GM19328 (cell line): ENCODE measurements around the gene TYRP1.

Source experiments
- ATAC-seq: cut with Tn5 transposase; IDR thresholded peaks from one replicate; pipeline ENCODE4 v1.9.1; 2021; ENCODE audit warnings: mild to moderate bottlenecking, moderate library complexity; ENCODE audit not compliant: unreplicated experiment

TYRP1 gene

GRCh38 chr9:12696931-12697622 lies 3.9 kb downstream of the TYRP1 start:
- ATAC-seq: no peak

GRCh38 chr9:12697719-12698118 lies 4.5 kb downstream of the TYRP1 start:
- no peak for ATAC-seq

DNA sequence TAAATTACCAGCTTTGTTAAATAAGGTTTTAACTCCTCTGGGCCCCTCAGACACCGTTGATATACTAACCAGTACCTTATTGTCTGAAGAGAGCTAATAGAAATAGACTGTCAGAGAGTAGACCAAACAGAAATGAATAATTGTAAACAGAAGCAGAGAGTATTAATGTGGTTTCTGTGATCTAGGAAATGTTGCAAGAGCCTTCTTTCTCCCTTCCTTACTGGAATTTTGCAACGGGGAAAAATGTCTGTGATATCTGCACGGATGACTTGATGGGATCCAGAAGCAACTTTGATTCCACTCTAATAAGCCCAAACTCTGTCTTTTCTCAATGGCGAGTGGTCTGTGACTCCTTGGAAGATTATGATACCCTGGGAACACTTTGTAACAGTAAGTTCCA lies 5.1 kb downstream of the TYRP1 start:
- no peak for ATAC-seq

- ATAC-seq: no peak
Observed at GRCh38 chr9:12698986-12699385, 5.8 kb downstream of the TYRP1 start.

DNA sequence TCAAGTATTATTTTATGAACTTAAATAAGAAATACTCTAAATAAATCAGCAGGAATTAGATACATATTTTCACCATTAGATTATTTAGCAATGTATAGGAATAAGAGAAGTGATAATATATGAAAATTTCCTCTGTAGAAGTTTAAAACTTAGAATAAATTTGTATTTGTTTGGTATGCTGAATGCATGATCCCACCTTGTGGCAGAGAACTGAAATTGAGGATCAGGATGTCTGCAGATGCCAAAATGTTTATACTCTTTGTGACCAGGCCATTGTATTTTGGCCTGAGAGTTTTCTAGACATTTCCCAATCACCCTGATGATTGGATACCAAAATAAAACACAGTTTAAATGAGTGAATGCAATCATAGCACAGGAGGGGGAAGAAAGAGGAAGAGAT lies 6.3 kb downstream of the TYRP1 start:
- ATAC-seq: no peak

DNA sequence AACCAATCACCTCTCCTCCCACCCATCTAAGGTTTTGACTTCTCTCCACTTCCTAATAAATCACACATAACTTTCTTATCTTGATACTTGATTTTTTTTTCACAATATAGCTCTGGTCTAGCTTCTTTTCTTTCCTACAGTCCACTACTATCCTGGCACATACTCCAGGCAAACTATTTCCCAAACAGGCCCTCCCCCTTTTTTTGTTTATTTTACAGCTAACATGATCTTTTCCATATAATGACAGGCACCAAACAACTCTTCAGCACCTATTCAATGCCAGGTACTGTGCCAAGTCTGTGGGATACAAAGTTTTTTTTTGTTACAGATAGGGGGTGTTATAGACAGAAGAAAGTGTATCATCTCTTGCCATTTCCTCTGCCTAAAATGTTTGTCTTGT lies 7.9 kb downstream of the TYRP1 start:
- ATAC-seq: no peak

DNA sequence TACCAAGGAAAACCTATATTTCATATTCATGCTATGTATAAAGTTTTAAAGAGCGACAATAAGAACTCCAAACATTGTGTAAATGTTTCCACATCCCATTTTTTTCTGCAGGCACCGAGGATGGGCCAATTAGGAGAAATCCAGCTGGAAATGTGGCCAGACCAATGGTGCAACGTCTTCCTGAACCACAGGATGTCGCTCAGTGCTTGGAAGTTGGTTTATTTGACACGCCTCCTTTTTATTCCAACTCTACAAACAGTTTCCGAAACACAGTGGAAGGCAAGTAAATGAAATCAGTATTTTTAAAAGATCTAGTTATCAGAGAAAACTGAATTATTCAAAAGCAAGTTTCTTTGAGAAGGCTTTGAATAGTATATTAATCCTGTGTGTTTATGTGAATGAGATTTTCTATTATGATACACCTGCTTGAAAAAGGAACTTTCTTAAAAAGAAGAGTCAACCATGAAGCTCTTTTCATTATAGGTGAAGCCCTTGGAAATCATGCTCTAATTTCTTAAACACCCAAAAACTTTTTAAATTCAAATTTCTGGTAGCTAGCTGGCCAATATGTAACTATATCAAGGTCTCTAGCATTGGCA lies 9.1 kb downstream of the TYRP1 start:
- ATAC-seq: no peak

DNA sequence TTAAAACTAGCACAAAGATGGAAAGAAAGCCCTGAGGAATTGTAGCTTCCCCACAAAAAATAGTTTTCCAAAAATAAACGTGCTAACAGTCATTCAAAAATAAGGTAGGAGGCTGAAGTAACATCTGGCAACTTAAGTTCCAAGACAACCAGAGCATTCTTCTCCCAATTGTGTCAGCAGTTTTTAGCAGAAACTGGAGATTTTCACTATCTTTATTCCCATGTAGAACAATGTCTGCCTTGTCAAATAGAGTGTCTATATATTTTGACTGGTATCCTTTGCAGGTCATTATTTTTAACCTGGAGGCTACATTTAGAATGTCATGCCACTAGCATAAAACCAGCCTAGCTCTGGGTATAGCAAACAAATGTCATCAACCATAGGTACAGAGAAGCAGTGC lies 10.8 kb downstream of the TYRP1 start:
- ATAC-seq: no peak

DNA sequence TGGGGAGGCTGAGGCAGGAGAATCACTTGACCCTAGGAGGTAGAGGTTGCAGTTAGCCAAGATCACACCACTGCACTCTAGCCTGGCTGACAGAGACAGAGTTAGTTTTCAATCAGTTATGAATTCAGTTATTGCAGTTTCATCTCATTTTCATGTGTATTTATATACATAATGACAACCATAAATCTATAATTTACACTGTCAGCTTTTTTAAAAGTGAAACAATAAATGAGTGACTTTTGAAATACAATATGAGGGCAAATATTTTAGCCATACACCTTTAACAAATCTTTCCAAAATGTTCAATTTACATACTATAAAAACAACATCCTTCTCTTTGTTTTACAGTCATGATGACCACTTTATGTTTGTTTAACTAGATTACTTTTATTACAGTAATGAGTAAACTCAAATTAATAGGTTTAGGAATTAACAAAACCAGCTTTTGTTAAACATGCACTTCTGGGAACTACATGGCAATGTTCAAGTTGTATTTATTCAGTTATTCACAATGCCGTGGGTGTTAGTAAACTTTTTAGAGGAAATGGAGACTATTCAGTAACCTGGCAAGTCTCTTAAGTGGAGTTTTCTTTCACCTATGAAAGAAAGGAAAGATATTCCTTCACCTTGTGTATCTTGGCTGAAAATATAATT lies 12.7 kb downstream of the TYRP1 start:
- ATAC-seq: no peak

DNA sequence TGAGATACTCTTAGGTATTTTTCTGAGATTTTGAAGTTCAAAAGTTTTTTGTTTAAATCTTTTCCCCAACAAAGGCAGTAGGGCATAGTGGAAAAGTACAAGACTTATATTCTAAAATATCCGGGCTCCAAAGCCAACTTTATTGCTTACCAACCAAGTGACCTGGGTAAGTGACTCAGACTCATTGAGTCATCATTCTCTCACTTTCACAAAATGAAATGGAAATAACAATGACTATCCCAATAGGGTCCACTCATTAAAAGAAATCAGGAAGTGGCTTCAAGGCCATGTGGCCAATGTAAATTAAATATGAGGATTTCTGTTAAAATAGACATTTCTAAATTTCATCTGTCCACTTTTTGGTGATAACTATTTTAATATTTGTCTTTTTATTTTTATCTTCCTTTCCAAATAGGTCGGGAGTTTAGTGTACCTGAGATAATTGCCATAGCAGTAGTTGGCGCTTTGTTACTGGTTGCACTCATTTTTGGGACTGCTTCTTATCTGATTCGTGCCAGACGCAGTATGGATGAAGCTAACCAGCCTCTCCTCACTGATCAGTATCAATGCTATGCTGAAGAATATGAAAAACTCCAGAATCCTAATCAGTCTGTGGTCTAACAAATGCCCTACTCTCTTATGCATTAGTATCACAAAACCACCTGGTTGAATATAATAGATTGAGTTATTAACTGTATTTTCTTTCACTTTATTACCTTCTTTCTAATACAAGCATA lies 15.5 kb downstream of the TYRP1 start:
- ATAC-seq: no peak

DNA sequence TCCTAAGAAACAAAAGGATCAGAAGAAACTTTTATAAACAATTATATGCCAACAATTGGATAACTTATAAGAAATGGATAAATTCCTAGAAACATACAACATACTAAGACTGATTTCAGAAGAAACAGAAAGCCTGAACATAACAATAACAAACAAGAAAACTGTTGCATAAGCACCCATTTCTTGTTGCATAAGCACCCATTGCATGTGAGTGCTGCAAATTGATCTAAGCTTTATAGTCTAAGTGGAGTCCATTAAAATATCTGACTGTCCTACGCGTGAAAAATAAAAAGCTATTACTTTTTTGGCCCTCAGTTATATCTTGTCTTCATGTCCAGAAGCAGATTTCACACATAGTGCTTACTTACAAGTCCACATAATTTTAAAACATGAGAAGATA lies 19.3 kb downstream of the TYRP1 start:
- ATAC-seq: no peak

DNA sequence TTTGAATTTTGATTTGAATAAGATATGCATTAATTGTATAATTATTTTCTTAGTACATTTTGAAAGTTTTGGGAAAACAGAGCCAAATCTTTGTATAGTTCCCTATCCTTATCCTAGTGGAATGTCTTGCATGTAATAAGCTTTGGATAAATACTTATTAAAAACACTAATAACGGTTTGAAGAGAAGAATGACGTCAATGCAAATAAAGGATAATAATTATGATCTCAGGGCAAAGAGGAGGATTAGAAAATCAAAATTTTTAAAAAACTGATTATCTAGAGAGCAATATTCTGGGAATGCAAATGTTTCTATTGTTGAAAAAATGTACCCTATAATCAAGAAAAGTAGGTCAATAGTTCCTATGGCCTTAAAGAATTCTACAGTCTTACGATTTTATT lies 22.1 kb downstream of the TYRP1 start:
- ATAC-seq: no peak

- ATAC-seq: no peak
Observed at GRCh38 chr9:12716823-12717600, 23.8 kb downstream of the TYRP1 start.

GRCh38 chr9:12717907-12718306 lies 24.7 kb downstream of the TYRP1 start:
- ATAC-seq: no peak

DNA sequence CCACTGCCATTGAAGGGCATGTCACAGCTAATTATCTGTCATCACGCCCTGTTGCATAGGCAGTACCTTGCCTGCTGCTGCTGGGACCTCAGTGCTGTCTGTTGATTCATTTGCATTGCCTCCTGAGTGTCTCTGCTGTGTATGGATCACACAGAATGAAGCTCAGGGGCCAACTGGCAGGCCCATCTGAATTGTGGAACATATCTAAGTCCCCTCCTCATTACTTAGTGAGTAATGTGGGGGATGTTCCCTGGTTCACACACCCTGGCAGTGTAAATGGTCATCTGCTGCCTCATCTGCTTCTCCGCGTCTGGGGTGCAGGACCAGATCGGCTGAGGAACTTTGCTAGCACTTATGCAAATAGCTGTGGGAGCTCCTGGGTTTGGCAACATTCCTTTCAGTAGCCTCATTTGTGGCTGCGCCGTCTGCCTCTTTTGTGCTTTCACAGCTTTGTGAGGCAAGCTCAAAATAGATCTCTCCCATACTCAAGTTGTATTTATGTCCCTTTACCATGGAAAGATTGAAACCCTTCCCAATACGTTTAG lies 25.4 kb downstream of the TYRP1 start:
- ATAC-seq: no peak

DNA sequence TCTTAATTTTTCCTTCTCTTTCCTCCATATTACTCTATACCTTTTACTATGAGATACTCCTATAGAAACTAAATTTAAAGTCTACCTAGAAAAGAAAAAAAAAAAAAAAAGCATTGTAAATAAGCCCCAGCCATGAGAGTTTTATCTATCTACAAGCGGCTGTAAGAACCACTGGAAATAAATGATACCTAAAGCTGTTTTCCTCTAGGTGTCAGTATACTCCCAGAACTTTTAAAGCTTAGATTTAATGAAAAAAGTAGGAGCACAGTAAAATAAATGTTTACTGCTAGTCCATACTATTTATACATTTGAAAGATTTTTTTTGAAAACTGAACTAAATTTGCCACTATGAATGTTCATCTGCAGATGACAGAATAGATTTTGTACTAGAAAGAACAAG lies 26.2 kb downstream of the TYRP1 start:
- ATAC-seq: no peak

DNA sequence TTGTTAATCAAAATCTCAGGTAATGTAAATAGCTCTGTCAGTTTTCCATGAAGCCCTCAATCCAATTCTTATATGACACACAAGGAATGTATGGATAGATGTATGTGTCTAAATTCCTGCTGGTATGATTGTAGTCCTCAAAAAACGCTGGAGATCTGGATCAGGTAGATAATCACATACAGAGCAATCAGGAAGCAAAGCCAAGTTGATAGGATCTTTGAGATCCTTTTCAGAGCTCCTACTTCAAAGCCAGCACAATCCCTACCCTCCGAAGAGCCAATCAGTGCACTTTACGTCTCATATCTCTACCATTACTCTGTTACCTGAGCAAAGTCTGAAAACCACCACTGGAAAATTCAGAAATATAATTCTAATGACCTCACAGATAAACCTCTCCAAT lies 27.4 kb downstream of the TYRP1 start:
- no peak for ATAC-seq

- no peak for ATAC-seq
Observed at GRCh38 chr9:12722131-12722530, 28.9 kb downstream of the TYRP1 start.

DNA sequence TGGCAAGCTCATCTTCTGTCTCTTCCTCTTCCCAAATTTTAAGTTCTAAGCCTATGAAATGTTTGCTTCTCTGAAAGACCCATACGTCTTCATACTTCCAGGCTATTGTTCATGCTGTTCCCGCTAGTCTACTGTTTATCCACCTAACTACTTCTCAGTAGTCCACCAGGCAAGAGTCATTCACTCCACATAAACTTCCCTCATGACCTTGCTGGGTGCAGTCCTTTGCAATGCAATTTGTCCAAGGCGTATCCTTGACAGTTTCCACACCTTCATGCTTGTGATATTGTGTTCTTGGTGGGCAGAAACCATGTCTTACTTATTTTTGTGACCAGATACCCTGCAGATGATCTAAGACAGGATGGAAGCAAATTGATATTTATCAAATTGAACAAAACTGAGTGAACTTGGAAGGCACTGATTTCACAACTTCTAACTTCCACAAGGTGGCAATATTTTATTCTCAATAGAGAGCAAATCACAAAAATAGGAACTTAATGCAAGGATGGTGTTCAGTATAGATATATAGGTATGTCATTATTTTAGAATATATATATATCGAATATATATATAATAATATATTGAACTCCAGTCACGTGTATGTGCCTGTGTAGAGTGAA lies 30.3 kb downstream of the TYRP1 start:
- no peak for ATAC-seq

GRCh38 chr9:12726795-12727194 lies 33.6 kb downstream of the TYRP1 start:
- no peak for ATAC-seq
